Osteoblast (primary cell): ENCODE measurements around the gene MAN2C1. TPM values are rescaled to one million over a fixed set of nuclear protein-coding genes. Genes with fewer than 3 reads are reported as not detected.

Source experiments
- DNase-seq: peaks from one replicate; pipeline ENCODE4 v3.0.0; 2011; ENCODE audit warnings: low spot score, mixed read lengths; ENCODE audit not compliant: insufficient read length; ENCODE audit errors: missing footprints
- H2AFZ ChIP-seq: 2 replicates; pipeline ENCODE4 v1.6.0; 2011; ENCODE audit warnings: mild to moderate bottlenecking, low read length
- H3K27ac ChIP-seq: 2 replicates; pipeline ENCODE4 v1.5.1; 2011; ENCODE audit warnings: mild to moderate bottlenecking, low read depth, low read length, moderate library complexity
- H3K27me3 ChIP-seq: 2 replicates; pipeline ENCODE4 v1.6.0; 2012; ENCODE audit warnings: mild to moderate bottlenecking, control low read depth, inconsistent platforms, low read length, moderate library complexity; ENCODE audit not compliant: insufficient read depth
- H3K36me3 ChIP-seq: 2 replicates; pipeline ENCODE4 v1.5.1; 2011; ENCODE audit warnings: mild to moderate bottlenecking, low read length, control low read depth, moderate library complexity; ENCODE audit not compliant: insufficient read depth
- H3K4me1 ChIP-seq: 2 replicates; pipeline ENCODE4 v1.5.1; 2011; ENCODE audit warnings: mild to moderate bottlenecking, low read length, control low read depth, moderate library complexity; ENCODE audit not compliant: insufficient read depth
- H3K4me2 ChIP-seq: 2 replicates; pipeline ENCODE4 v1.6.0; 2011; ENCODE audit warnings: mild to moderate bottlenecking, low read length; ENCODE audit not compliant: insufficient read depth
- H3K4me3 ChIP-seq: fragments of 200-600 bp; sonication (generic); 3 replicates; pipeline ENCODE4 v1.5.1; 2012; ENCODE audit warnings: mild to moderate bottlenecking, low read length, inconsistent platforms; ENCODE audit not compliant: insufficient read depth
- H3K79me2 ChIP-seq: 2 replicates; pipeline ENCODE4 v1.6.0; 2012; ENCODE audit warnings: mild to moderate bottlenecking, low read length, control low read depth, inconsistent platforms; ENCODE audit not compliant: insufficient read depth
- H3K9me3 ChIP-seq: 2 replicates; pipeline ENCODE4 v1.5.1; 2011; ENCODE audit warnings: low read depth, low read length, control low read depth
- H4K20me1 ChIP-seq: 2 replicates; pipeline ENCODE4 v1.6.0; 2012; ENCODE audit warnings: mild to moderate bottlenecking, low read length, control low read depth; ENCODE audit not compliant: insufficient read depth
- CTCF ChIP-seq: IDR thresholded peaks from 2 replicates; pipeline ENCODE4 v1.5.1; 2011; ENCODE audit warnings: mild to moderate bottlenecking, low read depth, low read length, moderate library complexity; ENCODE audit errors: extremely low read depth
- total RNA-seq: library from RNA; depleted of rRNA; stranded (reverse); fragments of >200 nt; gene quantifications from 2 replicates; pipeline ENCODE4 v1.2.3, GENCODE V29; 2012

The MAN2C1 gene
- total RNA-seq, 1 donor: 123 TPM

- Histone ChIP-seq H3K27ac (no peak overlapping the region), H3K4me1 (no peaks in the 10 kb centered on the region), H3K9me3 (no peaks in the 10 kb centered on the region), H4K20me1 (peaks cover 2% of the 10 kb centered on the region), H3K4me3 (no peak overlapping the region), H3K79me2 (no peaks in the 10 kb centered on the region), H2AFZ (no peak overlapping the region), H3K4me2 (no peak overlapping the region), H3K27me3 (no peaks in the 10 kb centered on the region), H3K36me3 (peaks cover 38% of the 10 kb centered on the region)
- no peak for DNase-seq
- TF ChIP-seq CTCF: no peak
Measured at GRCh38 chr15:75356006-75356405, 12.4 kb downstream of the MAN2C1 start.

- DNase-seq: peak; percentile 68
- H3K36me3 ChIP-seq: peaks cover 33% of the 10 kb centered on the region
- no peak overlapping the region for H3K4me3 ChIP-seq
- no peaks in the 10 kb centered on the region for H3K4me1 ChIP-seq
- no peaks in the 10 kb centered on the region for H3K79me2 ChIP-seq
- H3K27ac ChIP-seq: no peak overlapping the region
- peaks cover 3% of the 10 kb centered on the region for H4K20me1 ChIP-seq
- H3K4me2 ChIP-seq: no peak overlapping the region
- no peaks in the 10 kb centered on the region for H3K9me3 ChIP-seq
- H3K27me3 ChIP-seq: no peaks in the 10 kb centered on the region
- no peak overlapping the region for H2AFZ ChIP-seq
- no peak for TF ChIP-seq CTCF
Measured at GRCh38 chr15:75355369-75355768, 13.0 kb downstream of the MAN2C1 start.

GRCh38 chr15:75354454-75354853, 14.0 kb downstream of the MAN2C1 start:
- Histone ChIP-seq H4K20me1 (peaks cover 4% of the 10 kb centered on the region), H3K79me2 (no peaks in the 10 kb centered on the region), H2AFZ (no peak overlapping the region), H3K4me1 (no peaks in the 10 kb centered on the region), H3K9me3 (no peaks in the 10 kb centered on the region), H3K4me3 (no peak overlapping the region), H3K27me3 (peaks cover 4% of the 10 kb centered on the region), H3K36me3 (peaks cover 24% of the 10 kb centered on the region), H3K27ac (no peak overlapping the region), H3K4me2 (no peak overlapping the region)
- no peak for TF ChIP-seq CTCF
- DNase-seq: peak; percentile 21

GRCh38 chr15:75353604-75354003, 14.8 kb downstream of the MAN2C1 start:
- TF ChIP-seq CTCF: no peak
- DNase-seq: peak; percentile 70
- Histone ChIP-seq H3K4me2 (no peak overlapping the region), H3K79me2 (no peaks in the 10 kb centered on the region), H3K9me3 (no peaks in the 10 kb centered on the region), H2AFZ (no peak overlapping the region), H3K4me3 (no peak overlapping the region), H3K4me1 (no peaks in the 10 kb centered on the region), H3K27me3 (peaks cover 12% of the 10 kb centered on the region), H3K27ac (no peak overlapping the region), H4K20me1 (peaks cover 4% of the 10 kb centered on the region), H3K36me3 (peaks cover 20% of the 10 kb centered on the region)
